Activated naive CD4-positive, alpha-beta T cell treated with Interleukin-2 at 50 U/mL for 16 hours (primary cell): ENCODE results near the gene FAM50A.
"Not testable (repeated sequence)": the region's sequence is repeated elsewhere in the genome, so short reads cannot be mapped to it uniquely, and the experiment has no call there.

Experiments used
- DNase-seq: peaks from one replicate; pipeline ENCODE4 v3.0.0-alpha.2; 2020

Gene FAM50A

GRCh38 chrX:154486052-154486395 lies 42.1 kb downstream of the FAM50A start:
- DNase-seq: peak; percentile 29

- DNase-seq: peak; percentile 58
Measured at GRCh38 chrX:154486396-154487207, 42.7 kb downstream of the FAM50A start, which contains the start of gene UBL4A. Gene UBL4A (minus strand): TSS chrX:154486615. CDS start chrX:154486584, 31 bp downstream.

GRCh38 chrX:154487518-154488290 lies 43.8 kb downstream of the FAM50A start:
- DNase-seq: no peak

- DNase-seq: no peak
Measured at GRCh38 chrX:154488336-154489075, 44.6 kb downstream of the FAM50A start.

- no peak for DNase-seq
Measured at GRCh38 chrX:154489182-154489581, 45.2 kb downstream of the FAM50A start.

- peak; percentile 15 for DNase-seq
Measured at GRCh38 chrX:154490021-154490413, 46.1 kb downstream of the FAM50A start.

- DNase-seq: peak; percentile 90
Measured at GRCh38 chrX:154490414-154491083, 46.6 kb downstream of the FAM50A start, which contains the start of gene SLC10A3. Gene SLC10A3 (minus strand): TSS chrX:154490629. CDS start chrX:154488940, 1,689 bp downstream.

- no peak for DNase-seq
Measured at GRCh38 chrX:154494715-154495114, 50.8 kb downstream of the FAM50A start.

GRCh38 chrX:154495472-154495922 lies 51.6 kb downstream of the FAM50A start:
- no peak for DNase-seq

GRCh38 chrX:154496591-154497137 lies 52.7 kb downstream of the FAM50A start:
- not testable (repeated sequence) for DNase-seq
